Left lobe of liver (tissue), 2 donors: ENCODE data around the gene HLF. TPM values are rescaled to one million over a fixed set of nuclear protein-coding genes. Genes with fewer than 3 reads are reported as not detected.

Source experiments
- ATAC-seq: fragments of 200-7000 bp; cut with Tn5 transposase; one replicate; pipeline ENCODE4 v1.9.1; 2020; ENCODE audit warnings: mild to moderate bottlenecking, moderate library complexity
- DNase-seq: peaks from one replicate; pipeline ENCODE4 v3.0.0-alpha.2; 2020; ENCODE audit warnings: low spot score
- total RNA-seq: library from RNA; stranded (reverse); gene quantifications from one replicate; pipeline ENCODE4 v1.2.1, GENCODE V29; 2021
- donor health status: DM: no; HTN: no; CAD: no; lungs with moderate emphysema.
- donor health status: DM: no; HTN: yes; CAD: no.

HLF gene
- total RNA-seq, 1 donor from 2014 or later, result 65.8 TPM

DNA sequence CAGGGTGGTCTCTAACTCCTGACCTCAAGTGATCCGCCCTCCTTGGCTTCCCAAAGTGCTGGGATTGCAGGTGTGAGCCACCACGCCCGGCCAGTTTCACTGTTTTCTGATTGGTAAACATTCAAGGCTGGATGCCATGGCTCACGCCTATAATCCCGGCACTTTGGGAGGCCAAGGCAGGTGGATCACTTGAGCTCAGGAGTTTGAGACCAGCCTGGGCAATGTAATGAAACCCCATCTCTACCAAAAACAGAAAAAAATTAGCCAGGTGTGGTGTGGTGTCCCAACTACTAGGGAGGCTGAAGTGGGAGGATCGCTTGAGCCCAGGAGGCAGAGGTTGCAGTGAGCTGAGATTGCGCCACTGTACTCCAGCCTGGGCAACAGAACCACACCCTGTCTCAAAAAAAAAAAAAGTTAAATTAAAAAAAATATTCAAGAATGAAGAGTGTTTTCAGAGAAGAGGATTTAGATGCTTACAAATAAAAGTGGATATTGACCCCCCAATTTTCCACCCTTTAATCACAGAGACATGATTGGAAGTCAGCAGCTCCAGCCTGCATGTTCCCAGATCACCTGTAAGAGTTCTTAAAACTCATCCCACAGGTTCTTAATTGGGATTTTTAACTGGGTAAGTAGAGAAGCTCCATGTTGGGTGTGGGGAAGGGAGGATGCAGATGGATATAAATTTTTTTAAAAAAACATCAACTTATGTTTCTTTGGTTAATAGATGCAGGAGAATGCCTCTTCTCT is 23.8 kb downstream of the HLF start:
- DNase-seq (no peak), ATAC-seq (no peak)

DNA sequence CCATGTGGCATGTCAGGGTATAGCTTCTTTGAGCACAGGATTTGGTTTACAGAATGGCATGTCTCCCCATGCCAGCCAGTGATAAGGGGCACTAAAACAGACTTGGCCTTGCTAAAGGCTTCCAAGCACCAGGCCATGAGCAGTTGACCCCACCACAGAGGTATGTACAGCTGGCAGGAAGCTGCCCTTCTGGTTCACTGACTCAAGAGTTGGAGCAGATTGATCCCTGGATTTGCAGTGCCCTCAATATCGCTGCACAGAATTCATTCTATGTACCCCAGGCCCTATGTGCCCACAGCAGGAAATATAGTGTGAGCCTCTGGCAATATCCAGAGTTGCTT is 24.3 kb downstream of the HLF start:
- no peak for DNase-seq
- ATAC-seq, result no peak

DNA sequence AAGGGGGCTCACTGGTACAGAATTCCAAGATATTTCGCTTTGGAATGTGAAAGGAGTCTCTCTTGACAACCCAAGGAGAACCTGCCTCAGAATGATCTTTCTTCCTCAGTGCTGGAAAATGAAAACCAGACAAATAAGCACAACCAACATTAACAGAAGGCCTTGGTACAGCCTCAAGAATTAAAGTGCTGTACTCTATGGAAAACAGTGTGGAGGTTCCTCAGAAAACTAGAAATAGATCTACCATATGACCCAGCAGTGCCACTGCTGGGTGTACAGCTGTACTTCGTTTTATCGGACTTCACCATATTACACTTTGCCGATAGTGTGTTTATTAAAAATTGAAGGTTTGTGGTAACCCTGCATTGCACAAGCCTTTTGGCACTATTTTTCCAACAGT is 25.2 kb downstream of the HLF start:
- DNase-seq, result no peak
- ATAC-seq, result no peak

DNA sequence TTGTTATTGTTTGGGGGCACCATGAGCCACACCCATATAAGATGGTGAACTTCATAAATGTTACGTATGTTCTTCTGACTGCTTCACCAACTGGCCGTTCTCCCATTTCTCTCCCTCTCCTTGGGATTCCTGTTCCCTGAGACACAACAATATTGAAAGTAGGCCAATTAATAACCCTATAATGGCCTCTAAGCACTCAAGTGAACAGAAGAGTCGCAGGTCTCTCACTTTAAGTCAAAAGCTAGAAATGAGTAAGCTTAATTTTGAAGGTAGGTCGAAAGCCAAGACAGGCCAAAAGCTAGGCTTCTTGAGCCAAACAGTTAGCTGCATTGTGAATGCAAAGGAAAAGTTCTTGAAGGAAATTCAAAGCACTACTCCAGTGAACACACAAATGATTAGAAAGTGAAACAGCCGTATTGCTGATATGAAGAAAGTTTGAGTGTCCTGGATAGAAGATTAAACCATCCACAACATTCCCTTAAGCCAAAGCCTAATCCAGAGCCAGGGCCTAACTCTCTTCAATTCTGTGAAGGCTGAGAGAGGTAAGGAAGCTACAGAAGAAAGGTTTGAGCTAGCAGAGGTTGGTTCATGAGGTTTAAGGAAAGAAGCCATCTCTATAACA is 25.8 kb downstream of the HLF start:
- DNase-seq (no peak), ATAC-seq (no peak)

DNA sequence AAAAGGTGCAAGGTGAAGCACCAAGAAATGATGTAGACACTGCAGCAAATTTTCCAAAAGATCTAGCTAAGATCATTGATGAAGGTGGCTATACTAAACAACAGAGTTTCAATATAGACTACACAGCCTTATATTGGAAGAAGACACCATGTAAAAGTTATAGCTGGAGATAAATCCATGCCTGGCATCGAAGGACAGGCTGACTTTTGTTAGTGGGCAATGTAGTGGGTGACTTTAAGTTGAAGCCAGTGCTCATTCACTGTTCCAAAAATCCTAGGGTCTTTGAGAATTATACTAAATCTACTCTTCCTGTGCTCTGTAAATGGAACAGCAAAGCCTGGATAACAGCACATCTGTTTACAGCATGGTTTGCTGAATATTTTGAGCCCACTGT is 26.4 kb downstream of the HLF start:
- no peak for ATAC-seq
- no peak for DNase-seq

DNA sequence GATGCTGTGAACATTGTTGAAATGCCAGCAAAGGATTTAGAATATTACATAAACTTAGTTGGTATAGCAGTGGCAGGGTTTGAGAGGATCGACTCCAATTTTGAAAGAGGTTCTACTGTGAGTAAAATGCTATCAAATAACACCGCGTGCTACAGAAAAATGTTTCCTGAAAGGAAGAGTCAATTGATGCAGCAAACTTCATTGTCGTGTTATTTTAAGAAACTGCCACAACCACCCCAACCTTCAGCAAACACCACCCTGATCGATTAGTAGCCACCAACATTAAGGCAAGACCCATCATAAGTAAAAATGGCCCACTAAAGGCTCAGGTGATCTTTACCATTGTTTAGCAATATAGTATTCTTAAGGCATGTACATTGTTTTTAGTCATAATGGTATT is 27.3 kb downstream of the HLF start:
- ATAC-seq (no peak), DNase-seq (no peak)

DNA sequence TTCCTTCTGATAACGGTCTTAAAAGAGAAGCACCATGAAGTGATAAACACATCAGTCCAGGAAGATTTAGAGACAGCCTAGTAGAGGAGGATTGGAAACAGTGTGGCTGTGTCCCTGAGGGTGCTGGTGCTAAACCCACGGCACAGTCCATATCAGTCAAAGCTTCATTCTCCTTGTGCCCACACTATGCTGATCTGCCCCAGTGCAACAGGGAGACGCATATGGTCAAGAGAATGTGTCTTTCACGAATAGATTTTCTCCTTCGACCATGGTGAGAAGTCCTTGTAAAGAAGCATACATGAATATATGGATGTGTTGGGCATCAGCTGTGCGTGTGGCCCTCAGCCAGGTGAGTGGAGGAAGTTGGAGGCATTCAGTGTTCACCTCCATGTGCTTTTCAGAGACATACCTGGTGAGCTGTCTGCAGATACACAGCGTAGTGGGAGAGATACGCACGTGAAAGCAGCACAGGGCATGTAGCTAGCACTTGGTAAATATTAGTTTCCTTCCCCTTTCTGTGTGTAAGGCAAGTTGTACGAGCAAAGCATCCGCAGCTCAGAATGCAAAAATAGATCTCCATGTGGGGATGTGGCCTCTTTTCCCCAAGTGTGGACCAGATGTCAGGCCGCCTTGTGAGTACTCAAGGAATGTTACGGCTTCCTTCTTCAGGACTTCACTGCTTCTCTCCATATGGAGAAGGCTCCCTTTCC is 29.4 kb downstream of the HLF start:
- no peak for ATAC-seq
- no peak for DNase-seq

DNA sequence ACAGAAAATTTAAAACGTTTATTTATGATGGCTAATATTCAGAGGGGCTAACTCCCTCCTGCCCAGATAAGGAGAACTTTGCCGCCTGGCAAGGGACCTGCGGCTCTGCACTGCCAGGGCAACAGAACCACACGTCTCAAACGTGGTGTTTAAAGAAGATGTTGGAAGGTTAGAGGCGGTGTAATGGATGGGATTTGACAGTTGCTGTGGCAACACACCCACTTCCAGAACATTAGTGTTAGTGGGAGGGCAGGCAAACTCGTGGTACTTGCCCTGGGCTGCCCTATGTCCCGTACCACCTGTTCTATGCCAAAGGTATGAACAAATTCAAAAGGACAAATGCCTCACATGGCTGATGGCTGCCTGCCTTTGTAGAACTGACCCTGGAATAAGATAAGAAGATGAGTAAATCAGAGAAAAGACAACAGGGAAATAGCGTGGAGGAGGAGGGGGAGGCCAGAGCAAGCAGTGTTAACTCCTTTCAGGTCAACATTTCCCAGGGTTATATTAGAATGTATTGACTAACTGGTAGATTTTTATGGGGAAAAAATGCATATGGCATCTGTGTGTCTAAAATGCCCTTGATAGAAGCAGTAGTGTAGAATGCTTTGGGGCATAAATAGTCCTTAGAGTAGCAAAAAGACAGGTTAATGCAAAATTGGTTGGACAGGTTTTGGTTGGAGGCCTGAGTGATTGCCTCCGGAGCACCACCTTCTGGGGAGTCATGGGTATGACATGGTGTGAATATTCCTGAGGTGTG is 30.8 kb downstream of the HLF start:
- DNase-seq (peak; percentile 86), ATAC-seq (peak; percentile 82)

DNA sequence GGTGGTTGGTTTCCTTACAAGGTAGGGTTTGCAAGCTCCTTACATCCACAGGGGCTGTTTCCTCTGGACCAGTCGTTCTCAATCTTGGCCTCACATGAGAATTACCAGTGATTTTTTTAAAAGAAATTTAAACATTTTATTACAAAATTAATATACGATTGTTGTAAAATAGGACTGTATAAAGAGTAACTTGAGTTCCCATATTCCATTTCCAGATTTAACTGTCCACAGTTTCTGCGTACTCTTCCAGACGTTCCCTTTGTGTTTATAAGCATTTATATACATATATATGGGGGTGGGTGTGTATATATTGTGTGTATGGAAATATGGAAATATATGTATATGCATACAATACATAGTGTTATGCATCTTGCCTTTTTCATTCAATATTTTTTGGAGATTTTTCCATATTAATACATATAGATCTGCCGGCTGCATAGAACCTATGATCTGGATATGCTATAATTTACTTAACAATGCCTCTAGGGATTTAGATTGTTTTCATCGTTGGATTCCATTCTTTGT is 31.5 kb downstream of the HLF start:
- DNase-seq (no peak), ATAC-seq (no peak)

DNA sequence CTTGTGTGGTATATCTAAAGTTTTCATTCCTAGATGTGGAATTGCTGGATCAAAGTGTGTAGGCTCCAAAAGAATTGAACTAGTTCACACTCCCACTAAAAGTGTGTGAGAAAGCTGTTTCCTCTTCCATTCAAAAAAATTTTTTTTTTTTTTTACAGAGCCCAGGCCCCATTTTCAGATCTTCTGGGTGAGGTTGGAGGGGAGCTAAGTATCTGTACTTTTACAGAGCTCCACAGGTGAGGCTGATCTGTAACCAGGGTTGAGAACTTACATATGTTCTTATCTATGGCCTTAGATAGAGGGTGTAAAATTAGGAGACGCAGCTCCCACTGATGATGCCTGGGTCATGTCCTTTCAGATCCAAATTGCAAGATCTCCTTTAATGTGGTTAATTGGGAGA is 31.9 kb downstream of the HLF start:
- DNase-seq, result no peak
- no peak for ATAC-seq

DNA sequence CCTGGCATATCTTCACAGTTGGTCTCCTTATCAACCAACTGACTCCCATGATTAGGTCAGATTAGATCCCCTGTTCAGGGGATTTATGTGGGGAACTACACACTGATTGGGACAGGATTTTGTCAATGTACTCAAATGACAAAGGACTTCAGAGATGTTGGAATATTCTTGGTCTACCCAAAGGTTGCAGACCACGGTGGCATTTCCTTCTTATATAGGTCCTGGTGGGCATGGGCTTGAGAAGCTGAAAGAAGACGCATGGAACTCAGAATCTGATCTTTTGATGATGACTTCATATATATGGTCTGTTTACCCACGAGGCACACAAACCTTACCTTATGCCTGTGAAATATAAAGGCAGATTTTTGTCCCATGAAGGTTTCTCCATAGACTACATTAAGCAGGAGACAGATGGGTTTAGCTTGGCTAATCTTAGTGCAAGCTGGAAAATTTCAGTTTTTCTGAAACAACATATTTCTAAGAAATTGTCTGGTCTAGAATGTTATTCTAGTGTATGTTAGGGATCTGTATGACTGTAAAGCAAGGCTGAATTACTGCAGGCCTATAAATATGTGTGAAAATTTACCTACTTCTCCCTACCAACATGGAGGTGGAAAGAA is 33.5 kb downstream of the HLF start:
- no peak for DNase-seq
- ATAC-seq, result no peak

DNA sequence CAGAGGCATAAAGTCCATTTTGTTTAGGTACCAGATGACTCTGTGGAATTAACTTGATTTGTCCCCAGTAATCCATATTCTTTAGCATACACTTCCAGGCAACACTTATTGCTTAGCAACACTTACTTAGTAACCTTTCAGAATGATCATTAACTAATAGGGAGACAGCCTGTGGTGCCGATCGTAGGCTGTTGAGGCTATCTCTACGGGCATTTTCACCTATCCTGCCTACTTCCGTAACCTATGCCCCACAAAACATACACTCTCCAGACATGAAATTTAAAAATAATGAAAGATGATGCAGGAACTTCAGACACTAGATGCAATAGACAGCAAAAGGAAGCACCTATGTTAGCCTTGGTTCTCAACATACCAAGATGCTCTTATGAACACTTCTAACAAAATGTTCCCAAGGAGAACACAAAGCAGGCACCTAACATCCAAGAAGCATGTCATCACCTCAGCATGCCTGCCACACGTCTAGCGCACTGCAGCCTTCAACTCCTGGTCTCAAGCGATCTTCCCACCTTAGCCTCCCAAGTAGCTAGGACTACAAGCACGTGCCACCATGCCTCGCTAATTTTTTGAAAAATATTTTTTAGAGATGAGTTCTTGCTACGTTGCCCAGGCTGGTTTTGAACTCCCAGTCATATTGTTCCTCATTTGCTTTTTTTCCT is 34.5 kb downstream of the HLF start:
- no peak for DNase-seq
- no peak for ATAC-seq

DNA sequence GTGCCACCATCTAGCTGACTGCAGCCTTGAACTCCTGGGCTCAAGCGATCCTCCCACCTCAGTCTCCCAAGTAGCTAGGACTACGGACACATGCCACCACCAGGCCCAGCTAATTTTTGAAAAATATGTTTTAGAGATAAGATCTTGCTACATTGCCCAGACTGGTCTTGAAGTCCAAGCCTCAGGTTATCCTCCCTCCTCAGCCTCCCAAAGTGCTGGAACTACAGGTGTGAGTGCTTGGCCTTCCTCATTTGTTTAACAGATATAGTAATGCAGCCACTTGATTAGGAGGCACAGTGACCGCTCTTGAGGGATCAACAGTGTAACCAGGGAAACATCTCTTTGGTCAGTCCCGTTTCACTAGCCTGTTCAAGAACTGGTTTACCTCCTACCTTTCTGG is 35.1 kb downstream of the HLF start:
- DNase-seq (no peak), ATAC-seq (no peak)

DNA sequence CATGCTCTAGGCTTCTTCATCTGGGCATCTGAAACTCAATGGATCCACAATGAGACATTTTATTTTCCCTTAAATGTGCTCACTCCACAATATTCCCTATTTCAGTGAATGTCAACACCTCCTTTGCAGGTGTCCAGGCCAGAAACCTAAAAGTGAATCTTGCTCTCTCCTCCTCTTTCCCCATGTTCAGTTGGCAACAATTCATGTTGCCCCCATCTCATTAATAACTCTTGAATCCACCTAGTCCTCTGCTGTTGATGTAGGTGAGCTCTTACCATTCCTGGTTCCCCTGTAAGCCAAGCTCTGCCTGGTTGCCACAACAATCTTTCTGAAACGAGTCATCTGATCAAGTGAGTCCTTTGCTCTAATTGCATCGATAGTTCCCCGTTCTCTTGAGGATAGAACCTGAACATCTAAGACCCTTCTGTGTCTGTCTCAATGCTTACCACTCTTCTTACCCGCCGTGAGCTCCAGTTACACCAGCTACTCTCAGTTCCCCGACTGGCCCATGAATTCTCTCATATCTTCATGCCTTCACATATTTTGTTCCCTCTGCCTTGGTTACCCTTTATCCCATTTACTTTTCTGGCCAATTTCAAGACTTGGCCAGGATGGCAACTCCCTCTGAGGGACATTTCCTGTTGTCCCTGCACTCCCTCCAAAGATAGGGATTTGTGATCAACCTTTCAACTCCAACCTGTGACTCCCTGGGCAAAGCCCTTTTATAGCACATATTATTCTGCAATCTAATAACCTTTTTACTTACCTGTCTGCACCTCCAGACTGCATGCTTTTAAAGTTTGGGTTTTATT is 35.9 kb downstream of the HLF start:
- ATAC-seq (peak; percentile 60), DNase-seq (peak; percentile 61)

DNA sequence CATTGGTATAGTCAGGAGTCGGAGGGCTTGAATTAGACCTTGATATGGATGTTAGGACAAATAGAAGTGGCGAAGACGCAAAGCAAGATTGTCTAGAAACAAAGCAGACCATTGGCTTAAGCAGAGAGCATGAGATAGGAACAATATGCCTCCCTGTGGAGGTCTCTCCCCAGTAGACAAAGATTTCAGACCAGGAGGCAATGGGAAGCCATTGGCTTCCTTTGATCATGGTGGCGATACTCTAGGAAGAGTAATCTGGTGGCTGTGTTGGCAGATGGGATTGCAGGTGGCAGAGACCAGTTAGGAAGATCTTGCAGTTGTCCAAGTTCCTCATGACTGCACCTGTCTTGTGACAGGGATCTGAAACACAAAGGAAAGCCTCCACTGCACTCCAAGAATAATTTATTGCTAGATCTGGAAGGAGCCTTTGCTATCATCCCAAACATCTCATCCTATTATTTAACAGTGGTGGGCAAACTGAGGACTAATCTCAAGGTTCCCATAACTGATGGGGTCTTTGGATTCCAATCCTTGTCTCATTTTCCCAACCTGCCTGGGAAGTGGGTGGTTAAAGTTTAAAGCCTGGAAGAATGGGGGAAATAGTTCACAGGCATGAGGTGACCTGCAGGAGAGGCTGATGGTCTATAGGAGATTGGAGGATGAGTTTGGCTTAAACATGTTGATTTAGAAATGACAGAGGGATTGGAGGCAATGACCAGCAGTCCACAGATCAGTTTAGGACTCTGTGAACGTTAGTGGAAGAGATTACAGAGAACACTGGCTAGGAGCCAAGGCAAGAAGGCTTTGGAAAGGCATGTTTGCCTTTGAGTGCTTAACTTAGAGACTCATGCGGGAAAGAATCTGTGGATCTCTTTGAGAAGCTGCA is 37.0 kb downstream of the HLF start:
- ATAC-seq, result peak; percentile 64
- DNase-seq, result peak; percentile 82

DNA sequence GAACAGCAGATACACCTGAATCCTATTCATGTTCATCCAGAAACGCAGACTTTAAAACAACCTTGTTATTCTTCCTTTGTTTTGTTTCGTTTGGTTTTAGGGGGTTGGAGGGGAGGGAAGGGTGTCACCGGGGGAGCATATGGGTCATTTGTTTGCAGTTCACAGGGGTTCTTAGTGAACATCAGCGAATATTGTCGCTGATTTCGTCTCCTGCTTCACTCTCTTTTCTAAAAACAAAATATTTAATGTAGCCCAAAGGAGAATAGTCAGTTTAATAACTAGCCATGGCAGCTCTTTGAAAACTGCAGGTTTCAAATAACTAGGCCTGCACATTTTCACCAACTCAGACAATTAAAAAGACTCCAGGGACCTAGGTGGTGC is 37.6 kb downstream of the HLF start:
- DNase-seq (no peak), ATAC-seq (no peak)

DNA sequence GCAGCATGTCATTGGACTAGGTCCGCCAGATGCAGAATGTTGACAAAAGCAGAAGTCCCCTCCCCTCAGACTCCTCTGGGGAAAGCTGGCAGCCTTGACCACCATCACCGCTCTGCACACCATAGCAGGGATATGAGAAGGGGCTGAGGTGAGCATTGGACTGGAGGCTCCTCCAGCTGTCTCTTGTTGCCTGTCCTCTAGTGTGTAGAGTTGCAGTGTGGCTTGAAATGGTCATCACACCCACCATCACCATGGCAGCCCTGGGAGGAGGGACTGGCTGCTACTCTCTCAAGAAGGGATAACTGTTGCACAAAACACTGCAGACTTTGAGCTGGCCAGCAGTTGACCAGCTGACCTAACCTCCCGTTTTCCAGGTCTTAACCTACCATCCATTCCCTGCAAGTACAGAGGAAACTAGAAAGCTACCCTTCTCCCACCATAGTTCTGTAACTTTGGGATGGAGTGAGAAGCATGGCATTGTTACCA is 38.3 kb downstream of the HLF start:
- DNase-seq (no peak), ATAC-seq (peak; percentile 24)

DNA sequence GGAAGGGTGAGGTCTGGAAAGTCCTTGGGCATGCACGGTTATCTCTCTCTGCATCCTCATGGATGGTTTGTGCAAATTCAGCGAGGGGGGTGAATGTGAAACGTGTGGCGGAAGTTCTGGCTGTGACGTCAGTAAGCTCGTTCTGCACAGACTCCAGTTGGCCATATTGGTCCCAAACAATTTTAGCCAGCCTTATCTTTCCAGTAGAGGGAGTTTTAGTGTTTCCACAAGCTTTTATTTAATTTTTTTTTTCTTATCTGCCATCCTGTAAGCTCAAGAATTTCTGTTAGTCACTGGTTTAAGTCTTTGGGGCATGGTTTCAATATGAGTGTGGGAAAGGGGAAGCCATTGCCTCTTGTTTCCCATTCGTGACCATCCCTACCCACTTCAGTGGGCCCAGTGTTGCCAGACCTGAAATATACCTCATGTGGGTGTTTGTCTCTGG is 39.0 kb downstream of the HLF start:
- no peak for ATAC-seq
- DNase-seq, result no peak
